Daoy (cell line): ENCODE results near the gene SYT6. TPM values are rescaled to one million over a fixed set of nuclear protein-coding genes. Genes with fewer than 3 reads are reported as not detected.

ENCODE experiments used
- DNase-seq: peaks from one replicate; pipeline ENCODE4 v3.0.0-alpha.2; 2015; ENCODE audit warnings: low read depth
- total RNA-seq: library from RNA; depleted of rRNA; stranded (reverse); fragments of >200 nt; shearing (Covaris generic); gene quantifications from 2 replicates; pipeline ENCODE4 v1.2.3, GENCODE V29; 2014

SYT6 gene
- total RNA-seq, 1 experiment from 2014 or later: not detected

DNA sequence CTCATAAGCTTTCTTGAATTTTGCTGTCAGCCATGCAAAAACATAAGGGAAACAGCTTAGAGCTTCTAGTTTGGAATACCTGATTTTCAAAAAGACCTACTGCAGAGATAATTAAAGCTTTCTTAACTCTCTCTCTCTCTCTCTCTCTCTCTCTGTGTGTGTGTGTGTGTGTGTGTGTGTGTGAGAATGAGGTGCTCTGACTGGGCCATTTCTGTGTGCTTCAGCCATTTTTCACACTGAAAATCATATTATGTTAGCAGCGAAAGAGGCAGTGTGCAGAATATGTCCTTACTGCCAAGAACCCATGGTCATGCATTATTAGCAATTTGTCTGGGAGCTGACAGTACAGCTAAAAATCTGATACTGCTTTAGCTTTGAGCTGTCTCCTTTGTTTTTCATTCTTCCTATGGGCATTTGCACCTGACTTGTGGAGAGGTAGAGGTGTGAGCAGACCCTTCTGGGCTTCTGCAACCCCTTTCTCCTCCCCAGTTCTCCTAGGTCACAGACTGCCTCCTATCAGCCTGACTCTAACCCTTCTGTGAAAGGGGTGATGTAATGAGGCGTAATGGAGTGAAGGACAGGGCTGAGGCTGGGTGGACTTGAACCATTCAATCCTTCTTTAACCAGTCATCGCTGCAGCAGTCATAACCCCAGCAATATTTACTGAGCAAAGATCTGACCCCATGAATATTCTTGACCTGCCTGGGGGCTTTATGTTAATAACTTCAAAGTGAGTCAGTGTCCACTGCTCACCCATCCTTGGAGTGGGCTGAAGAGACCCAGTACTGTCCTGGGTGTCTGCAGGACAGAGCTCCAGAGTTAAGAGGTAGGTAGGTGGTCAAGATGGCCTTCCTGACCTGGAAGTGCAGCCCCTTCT, 61.2 kb downstream of the SYT6 start:
- no peak for DNase-seq

DNA sequence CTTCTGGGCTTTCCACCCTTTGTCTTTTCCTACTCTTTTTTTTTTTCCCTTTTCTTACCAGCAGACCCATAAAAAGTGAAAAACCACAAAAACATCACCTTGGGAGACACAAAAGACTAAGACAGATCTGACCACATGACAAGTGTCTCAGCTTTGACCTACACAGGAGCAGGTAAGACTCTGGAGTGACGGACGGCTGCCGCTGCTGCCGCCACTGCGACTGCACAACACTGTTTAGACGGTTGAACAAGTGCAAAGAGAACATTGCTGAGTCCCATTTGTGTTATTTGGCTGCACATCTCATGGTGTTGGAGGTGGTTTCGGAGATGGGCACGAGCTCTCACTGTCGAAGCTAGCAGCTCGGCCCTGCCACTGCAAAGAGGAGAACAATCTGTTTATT, 62.0 kb downstream of the SYT6 start:
- no peak for DNase-seq

- no peak for DNase-seq
These were observed 62.7 kb downstream of the SYT6 start for GRCh38 chr1:114090738-114091505.

DNA sequence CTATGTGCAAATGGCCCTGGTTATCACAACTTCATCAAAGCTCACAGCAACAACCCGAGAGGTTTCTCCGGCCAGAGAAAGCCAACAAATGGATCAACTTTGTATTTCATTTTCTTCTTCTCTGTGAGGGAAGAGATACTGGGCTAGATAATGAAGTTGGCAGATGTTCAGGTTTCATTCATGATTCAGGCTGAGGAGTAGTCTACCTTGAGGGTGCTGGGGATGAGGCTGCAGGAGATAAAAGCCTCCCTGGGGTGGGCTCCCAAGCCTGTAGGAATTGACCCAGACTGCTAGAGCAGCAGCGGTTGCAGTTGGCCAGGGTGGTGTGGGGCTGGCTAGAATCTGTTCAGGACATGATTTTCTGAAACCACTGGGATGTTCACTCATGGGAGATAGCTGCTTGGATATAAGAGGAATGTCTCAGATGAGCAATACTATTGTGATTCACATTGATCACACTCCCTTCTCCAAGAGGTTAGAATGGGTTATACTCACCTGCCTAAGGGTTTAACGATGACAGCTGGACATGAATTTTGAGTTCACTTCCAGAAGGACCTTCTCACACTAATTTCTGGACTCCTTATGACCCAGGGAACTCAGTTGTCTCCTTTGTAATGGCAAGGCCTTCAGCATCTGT, 64.0 kb downstream of the SYT6 start:
- DNase-seq: no peak

- DNase-seq: no peak
These were observed 65.0 kb downstream of the SYT6 start for GRCh38 chr1:114088392-114089299.

DNA sequence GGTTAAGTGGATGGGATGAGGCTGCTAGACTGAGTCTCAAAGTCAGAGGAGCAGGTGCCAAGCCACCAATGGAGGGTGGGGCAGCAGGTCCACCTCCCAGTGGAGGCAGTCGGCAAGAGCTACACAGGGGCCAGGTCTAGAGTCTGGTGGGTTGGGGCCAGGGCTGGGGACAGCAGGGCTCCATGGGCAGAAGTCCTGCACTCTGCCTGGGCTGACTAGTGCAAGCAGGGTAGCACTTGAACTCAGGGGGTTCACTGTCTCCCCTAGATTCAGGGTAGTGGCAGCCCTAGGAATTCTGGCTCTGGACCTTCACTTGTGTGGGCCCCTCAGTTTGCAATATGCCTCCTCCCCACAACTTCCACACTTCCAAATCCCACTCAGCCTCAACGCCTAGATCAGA, 66.2 kb downstream of the SYT6 start:
- no peak for DNase-seq

DNA sequence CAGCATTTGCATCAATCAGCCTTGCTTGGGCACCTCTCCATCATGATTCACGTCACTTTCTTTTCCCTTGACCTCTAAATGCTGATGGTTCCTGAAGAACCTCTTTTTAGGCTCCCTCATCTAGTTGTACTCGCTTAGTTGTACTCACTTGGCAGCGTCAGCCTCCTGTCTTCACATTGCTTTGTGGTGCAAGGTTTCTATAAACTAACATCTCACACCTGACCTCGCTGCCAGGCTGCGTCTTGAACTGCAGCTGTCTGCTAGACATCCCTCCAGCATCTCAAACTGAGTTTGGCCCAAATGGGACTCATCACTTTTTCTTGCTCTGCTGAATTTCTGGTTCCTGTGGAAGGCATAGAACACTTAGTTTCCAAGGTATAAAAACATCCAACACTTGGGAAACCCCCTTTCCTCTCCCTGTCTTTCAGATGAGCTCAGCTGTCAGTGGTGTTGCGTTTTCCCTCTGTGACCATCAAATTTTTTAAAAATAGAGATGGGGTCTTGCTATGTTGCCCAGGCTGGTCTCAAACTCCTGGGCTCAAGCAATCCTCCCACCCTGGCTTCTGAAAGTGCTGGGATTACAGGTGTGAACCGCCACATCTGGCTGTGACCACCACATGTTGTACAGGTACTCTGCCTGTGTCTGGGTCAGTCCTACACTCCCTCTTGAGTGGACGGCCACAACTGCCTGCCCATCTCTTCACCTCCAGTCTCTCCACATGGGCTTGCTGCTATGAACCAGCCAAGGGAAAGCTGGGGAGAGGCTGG, 66.9 kb downstream of the SYT6 start:
- no peak for DNase-seq

GRCh38 chr1:114082867-114083585, 70.6 kb downstream of the SYT6 start:
- DNase-seq: no peak

- no peak for DNase-seq
These were observed 71.4 kb downstream of the SYT6 start for GRCh38 chr1:114082304-114082630.

DNA sequence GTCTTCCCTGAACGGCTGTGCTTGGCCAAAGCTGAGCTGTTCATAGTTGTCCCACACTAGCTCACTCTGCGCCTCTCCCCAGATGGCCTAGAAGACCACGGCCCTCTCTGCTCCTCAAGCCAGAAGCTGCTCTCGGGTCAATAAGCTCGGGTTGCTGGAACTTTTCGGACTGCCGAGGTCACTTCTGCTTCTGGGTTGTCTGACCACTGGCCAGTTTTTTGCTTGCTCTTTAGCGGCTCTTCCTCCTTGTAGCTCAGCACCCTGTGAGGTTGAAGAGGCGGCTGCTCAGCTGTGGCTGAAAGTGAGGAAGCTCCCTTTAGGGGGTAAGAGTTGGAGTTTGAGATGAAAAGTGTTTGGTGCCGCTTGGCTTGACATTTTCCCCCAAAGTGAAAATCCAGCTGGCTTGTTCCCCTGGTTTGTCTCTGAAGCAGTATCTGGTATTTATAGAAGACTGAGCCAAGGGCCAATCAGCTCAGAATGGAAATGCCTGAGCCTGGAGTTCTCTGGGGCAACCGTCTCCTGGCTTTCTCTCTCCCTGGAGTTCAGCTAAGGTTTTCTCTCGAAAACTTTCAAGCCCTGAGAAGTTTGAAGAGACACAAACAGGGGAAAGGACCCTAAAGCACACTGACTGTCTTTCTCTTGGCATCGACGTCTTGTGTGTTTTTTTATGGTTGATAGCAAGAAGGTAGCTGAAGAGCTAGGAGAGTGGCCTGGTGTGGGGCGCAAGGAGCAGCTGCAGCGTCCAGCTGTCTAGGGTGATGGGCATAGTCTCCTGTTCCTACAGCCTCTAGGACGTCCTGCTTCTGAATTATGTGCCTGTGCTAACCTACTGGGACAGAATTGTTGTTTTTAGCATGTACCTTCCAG, 72.0 kb downstream of the SYT6 start:
- DNase-seq: no peak

DNA sequence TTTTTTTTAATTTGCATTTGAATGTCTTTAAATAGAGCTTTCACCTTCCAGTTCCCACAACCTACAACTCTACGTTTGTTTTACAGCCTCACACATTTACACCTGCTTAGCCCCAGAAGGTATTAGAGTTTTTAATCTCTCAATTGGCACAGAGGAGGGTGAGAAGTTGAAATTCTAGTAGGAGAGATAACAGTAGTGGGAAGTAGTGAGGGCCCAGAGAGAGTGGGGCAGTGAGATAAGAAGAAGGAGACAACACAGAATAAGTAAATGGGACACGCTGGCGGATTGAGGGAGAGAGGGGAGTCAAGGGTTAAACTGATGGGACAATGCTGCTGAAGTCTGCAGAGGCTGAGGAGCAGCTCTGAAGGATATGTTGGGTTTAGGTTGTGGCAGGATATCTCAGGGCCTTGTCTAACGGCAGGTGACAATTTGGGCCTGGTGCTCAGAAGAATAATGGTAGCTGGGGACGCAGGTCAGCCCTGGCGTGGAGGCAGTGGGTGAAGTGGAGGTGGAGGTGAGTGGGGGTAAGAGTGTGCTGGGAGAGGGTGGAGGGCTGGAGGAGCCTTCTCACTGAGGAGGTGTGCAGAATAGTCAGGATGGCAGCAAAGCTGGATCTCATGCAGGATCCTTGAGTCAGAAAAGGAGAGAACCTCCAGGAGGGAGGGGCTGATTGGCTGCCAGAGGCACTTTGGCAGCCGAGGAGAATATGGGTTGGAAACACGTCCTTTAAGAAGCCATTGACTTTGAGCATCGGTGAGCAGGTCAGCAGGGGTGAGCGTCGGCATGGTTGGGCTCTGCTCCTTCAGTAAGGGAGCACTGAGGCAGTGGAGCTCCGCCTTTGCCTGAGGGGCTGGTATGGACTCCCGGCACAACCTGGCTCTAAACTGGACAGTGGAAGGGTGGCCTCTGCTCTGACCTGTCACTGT, 72.9 kb downstream of the SYT6 start:
- DNase-seq: no peak

DNA sequence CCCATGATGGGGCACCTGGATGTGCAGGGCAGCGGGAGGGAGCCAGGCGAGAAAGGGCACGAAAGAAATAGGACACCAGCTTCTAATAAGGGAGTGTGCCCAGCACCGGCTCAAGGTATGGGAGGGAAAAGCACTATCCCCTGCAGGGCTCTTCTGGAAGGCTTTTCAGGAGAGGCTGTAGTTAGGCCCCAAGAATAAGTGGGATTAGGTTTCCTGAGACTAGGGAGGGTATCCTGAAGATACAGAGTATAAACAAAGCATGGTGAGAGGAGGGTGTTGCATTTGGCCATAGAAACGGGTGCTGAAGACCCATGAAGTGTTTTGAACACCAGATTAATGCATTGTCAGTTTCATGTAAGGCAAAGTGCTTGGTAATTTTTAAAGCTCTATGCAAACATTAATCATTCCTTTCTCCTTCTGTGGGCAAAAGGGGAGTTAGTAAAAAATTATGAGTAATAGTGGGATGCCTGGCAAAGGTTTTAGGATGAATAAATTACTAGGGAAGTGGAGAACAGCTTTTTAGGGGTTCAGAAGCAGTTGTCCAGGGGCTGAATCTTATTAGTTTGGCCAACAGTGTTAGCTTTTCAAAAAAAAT, 74.0 kb downstream of the SYT6 start:
- DNase-seq: no peak

- no peak for DNase-seq
These were observed 75.6 kb downstream of the SYT6 start for GRCh38 chr1:114078116-114078515.

GRCh38 chr1:114077188-114077587, 76.5 kb downstream of the SYT6 start:
- no peak for DNase-seq

GRCh38 chr1:114076308-114076707, 77.4 kb downstream of the SYT6 start:
- no peak for DNase-seq

DNA sequence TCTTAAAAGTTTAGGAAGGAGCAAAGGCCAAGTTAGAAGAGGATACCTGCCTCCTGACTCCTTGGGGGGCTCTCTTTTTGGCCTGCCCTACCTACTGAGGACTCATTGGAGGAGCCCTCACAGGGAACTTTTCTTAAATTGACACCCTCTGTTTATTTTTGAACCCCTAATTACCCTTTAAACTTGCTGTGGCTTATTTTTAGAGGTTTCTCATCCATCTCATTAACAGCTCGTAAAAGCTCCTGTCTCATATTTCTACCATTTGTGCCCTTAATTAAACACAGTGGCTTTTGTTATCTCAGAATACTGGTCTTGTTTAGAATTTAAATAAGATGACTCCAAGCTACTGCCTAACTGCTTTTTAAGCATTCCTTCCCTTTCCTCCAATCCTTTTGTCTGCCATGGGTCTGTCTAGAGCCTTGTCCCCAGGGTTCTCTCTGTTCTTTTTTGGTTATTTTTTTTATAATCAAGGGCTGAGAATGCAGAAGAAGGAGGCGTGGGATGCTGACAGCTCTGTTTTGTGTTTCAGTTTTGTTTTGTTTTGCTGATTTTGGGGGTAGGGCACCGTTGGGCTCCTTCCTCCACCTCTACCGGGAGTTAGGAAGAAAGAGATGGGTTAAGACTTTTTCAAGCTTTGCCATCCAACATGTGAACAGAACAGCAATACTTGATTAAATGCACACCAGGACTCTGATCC, 78.0 kb downstream of the SYT6 start:
- no peak for DNase-seq

DNA sequence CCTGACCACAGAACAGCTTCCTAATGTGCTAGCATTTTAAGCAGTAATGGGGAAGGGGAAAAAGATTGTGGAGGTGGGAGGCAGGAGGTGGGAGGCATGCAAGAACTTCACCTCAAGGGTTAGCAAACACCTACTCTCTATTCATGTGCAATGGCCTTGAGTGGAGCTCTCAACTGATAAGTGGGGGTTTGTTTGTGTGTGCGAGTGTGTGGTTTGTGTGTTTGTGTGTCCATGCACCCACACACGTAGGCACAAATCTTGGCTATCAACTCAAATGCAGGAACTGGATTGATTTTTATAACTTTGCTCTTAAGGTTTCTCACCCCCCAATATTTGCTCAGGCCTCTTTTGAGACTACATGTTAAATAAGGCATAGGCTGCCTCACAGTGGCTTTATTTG, 78.6 kb downstream of the SYT6 start:
- DNase-seq: no peak
